Cardiac muscle cell (in vitro differentiated cells and primary cell): ENCODE measurements around the gene ASCC1. TPM values are rescaled to one million over a fixed set of nuclear protein-coding genes. Genes with fewer than 3 reads are reported as not detected.

Source experiments
- DNase-seq, 2 donors: peaks; one replicate each; pipeline versions ENCODE4 v3.0.0 to v3.0.0-alpha.2; 2010 to 2017; ENCODE audit warnings: low read depth in 1 of 2, low spot score in 1 of 2
- H3K27ac ChIP-seq: fragments of 200-600 bp; sonication (generic); 2 replicates; pipeline ENCODE4 v1.5.1; 2016
- H3K27me3 ChIP-seq: fragments of 200-600 bp; sonication (generic); 2 replicates; pipeline ENCODE4 v1.6.0; 2016; ENCODE audit warnings: control low read depth
- H3K36me3 ChIP-seq: fragments of 200-600 bp; sonication (generic); 2 replicates; pipeline ENCODE4 v1.5.1; 2016; ENCODE audit warnings: control low read depth
- H3K4me1 ChIP-seq: fragments of 200-600 bp; sonication (generic); 2 replicates; pipeline ENCODE4 v1.8.1; 2017; ENCODE audit warnings: low read depth, mild to moderate bottlenecking, mixed run types
- H3K4me3 ChIP-seq: fragments of 200-600 bp; sonication (generic); 2 replicates; pipeline ENCODE4 v1.5.1; 2016; ENCODE audit warnings: mild to moderate bottlenecking
- H3K9me3 ChIP-seq: fragments of 200-600 bp; sonication (generic); 2 replicates; pipeline ENCODE4 v1.5.1; 2017; ENCODE audit warnings: low read depth, mild to moderate bottlenecking, control low read depth
- polyA plus RNA-seq: library from polyadenylated mRNA; unstranded; fragments of >200 nt; fragmentation: Nextera tagmentation; extraction: Ambion mirVana; gene quantifications from 2 replicates; pipeline ENCODE4 v1.2.1, GENCODE V29; 2016
- total RNA-seq: library from RNA; depleted of rRNA; stranded (reverse); fragments of >200 nt; gene quantifications from 2 replicates; pipeline ENCODE4 v1.2.3, GENCODE V29; 2016
- TF ChIP-seq, protein P1 (sequence below): IDR thresholded peaks from 2 replicates; pipeline ENCODE4 v1.5.1; 2012; ENCODE audit warnings: low read depth, mild to moderate bottlenecking, low read length

Gene ASCC1
- total and polyA plus RNA-seq, 2 experiments from 2014 or later, result 41.3 to 58.4 TPM

DNA sequence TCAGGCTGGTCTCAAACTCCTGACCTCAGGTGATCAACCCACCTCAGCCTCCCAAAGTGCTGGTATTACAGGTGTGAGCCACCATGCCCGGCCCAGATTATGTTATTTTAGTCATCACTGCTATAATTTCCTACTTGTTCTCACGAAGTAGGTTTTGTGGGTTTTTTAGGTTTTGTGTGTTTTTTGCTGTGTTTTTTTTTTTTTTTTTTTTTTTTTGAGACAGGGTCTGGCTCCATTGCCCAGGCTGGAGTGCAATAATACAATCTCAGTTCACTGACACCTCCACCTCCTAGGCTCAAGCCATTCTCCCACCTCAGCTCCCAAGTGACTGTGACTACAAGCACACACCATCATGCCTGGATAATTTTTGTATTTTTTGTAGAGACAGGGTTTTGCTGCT lies 21.1 kb downstream of the ASCC1 start:
- Histone ChIP-seq H3K27ac (no peak overlapping the region), H3K36me3 (peaks cover 3% of the 10 kb centered on the region), H3K27me3 (no peaks in the 10 kb centered on the region)

DNA sequence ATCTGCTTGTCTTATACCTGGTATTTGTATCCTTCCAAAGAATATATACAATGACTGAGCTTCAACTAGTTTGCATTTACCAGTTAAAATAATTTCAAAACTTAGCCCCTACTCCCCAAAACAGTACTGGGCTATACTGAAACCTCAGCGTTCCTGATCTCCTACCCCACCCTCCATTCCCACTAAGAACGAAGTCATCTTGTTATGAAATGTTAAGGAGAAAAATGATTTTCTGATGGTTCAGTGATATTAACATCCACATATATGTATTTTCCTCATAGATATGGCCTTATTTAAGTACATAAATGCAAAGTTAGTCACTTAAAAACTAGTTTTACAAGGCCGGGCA lies 29.1 kb downstream of the ASCC1 start:
- no peak for DNase-seq
- H3K9me3 ChIP-seq, result no peaks in the 10 kb centered on the region
- TF ChIP-seq, protein P1, sequence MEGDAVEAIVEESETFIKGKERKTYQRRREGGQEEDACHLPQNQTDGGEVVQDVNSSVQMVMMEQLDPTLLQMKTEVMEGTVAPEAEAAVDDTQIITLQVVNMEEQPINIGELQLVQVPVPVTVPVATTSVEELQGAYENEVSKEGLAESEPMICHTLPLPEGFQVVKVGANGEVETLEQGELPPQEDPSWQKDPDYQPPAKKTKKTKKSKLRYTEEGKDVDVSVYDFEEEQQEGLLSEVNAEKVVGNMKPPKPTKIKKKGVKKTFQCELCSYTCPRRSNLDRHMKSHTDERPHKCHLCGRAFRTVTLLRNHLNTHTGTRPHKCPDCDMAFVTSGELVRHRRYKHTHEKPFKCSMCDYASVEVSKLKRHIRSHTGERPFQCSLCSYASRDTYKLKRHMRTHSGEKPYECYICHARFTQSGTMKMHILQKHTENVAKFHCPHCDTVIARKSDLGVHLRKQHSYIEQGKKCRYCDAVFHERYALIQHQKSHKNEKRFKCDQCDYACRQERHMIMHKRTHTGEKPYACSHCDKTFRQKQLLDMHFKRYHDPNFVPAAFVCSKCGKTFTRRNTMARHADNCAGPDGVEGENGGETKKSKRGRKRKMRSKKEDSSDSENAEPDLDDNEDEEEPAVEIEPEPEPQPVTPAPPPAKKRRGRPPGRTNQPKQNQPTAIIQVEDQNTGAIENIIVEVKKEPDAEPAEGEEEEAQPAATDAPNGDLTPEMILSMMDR, result no peak
- no peak overlapping the region for H3K4me3 ChIP-seq
- no peaks in the 10 kb centered on the region for H3K36me3 ChIP-seq
- no peak overlapping the region for H3K27ac ChIP-seq
- no peaks in the 10 kb centered on the region for H3K27me3 ChIP-seq
- no peaks in the 10 kb centered on the region for H3K4me1 ChIP-seq

More for the DNA sequence above, 21.1 kb downstream of the ASCC1 start:
- DNase-seq, result no peak
- TF ChIP-seq, protein P1, result no peak
- Histone ChIP-seq H3K4me1 (no peaks in the 10 kb centered on the region), H3K9me3 (no peaks in the 10 kb centered on the region), H3K4me3 (no peak overlapping the region)

- no peaks in the 10 kb centered on the region for H3K4me1 ChIP-seq
- peak overlapping the region; percentile 60 for H3K27ac ChIP-seq
- H3K9me3 ChIP-seq, result no peaks in the 10 kb centered on the region
- peak in 1 of 2 donors; percentile 96 for DNase-seq
- TF ChIP-seq, protein P1, result no peak
- no peaks in the 10 kb centered on the region for H3K36me3 ChIP-seq
- H3K4me3 ChIP-seq, result no peak overlapping the region
- H3K27me3 ChIP-seq, result no peaks in the 10 kb centered on the region
These were observed 29.7 kb downstream of the ASCC1 start for GRCh38 chr10:72186258-72186981.

GRCh38 chr10:72184156-72184555 lies 31.9 kb downstream of the ASCC1 start:
- H3K36me3 ChIP-seq, result no peaks in the 10 kb centered on the region
- DNase-seq, result no peak
- no peaks in the 10 kb centered on the region for H3K4me1 ChIP-seq
- no peak overlapping the region for H3K27ac ChIP-seq
- TF ChIP-seq, protein P1, result no peak
- no peaks in the 10 kb centered on the region for H3K9me3 ChIP-seq
- H3K27me3 ChIP-seq, result no peaks in the 10 kb centered on the region
- H3K4me3 ChIP-seq, result no peak overlapping the region

DNA sequence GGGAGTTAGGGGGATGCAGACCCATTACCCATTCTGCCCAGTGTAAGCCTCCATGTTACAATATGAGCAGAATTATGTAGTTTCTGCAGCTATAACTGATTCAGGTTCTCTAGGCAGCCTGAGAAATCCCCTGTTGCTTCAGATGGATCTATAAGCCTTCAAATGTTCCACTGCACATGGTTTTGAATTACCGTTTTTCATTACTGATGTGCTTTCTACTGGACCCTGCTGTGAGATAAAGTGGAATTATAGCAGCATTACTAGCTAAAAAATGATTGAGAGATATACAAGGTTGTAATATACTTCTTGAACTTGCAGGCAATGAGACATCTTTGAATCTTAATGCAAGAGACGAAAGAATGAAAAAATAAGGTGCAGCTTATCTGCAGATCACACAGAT lies 38.6 kb downstream of the ASCC1 start:
- Histone ChIP-seq H3K4me3 (no peak overlapping the region), H3K27me3 (no peaks in the 10 kb centered on the region), H3K4me1 (peaks cover 48% of the 10 kb centered on the region), H3K36me3 (no peaks in the 10 kb centered on the region), H3K9me3 (no peaks in the 10 kb centered on the region), H3K27ac (peak overlapping the region; percentile 82)
- TF ChIP-seq, protein P1, result no peak
- DNase-seq, result no peak

DNA sequence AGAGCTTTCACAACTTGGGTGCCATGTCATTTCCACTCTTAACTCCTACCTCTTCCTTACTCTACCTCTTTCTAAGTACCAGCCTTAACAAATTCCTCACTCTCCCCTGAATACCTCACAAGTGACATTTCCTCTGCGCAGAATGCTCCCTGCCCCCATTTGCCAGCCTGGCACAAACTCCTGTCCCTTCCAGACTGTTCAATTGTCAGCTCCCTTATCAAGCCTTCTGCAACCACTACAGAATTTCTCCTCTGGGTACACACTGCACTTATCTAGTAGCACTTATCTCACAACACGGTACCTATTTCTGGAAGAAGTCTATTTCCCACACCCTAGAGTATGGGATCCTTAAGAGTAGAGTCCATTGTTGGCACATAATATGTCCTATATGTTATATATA lies 39.4 kb downstream of the ASCC1 start:
- DNase-seq, result peak in 1 of 2 donors; percentile 51
- TF ChIP-seq, protein P1, result no peak
- Histone ChIP-seq H3K36me3 (no peaks in the 10 kb centered on the region), H3K4me3 (no peak overlapping the region), H3K4me1 (peaks cover 48% of the 10 kb centered on the region), H3K27ac (peak overlapping the region; percentile 82), H3K27me3 (no peaks in the 10 kb centered on the region), H3K9me3 (no peaks in the 10 kb centered on the region)
